Urinary bladder (tissue), 4 donors: Measurements from ENCODE around the gene UBE2H. TPM values are rescaled to one million over a fixed set of nuclear protein-coding genes. Genes with fewer than 3 reads are reported as not detected.
A peak's percentile ranks its signal among the peaks of the same experiment; 100 is the strongest.

ENCODE experiments used
- DNase-seq: peaks from one replicate; pipeline ENCODE4 v3.0.0-alpha.2; 2015; ENCODE audit errors: extremely low spot score
- H3K27ac ChIP-seq: one replicate; pipeline ENCODE4 v1.5.1; 2013; ENCODE audit warnings: low read depth, mild to moderate bottlenecking, moderate library complexity
- H3K36me3 ChIP-seq: one replicate; pipeline ENCODE4 v1.6.1; 2013; ENCODE audit warnings: mild to moderate bottlenecking, moderate library complexity; ENCODE audit not compliant: insufficient read depth
- H3K4me1 ChIP-seq: one replicate; pipeline ENCODE4 v1.6.1; 2013; ENCODE audit warnings: mild to moderate bottlenecking, moderate library complexity; ENCODE audit not compliant: insufficient read depth
- H3K4me3 ChIP-seq: one replicate; pipeline ENCODE4 v1.5.1; 2013; ENCODE audit warnings: low read depth, low read length
- WGBS: extraction: QIAGEN DNeasy Blood & Tissue Kit; methylation state at CpG from one replicate; pipeline ENCODE4 v1.1.7; 2013; 5-methylcytosine and 5-hydroxymethylcytosine counted together
- polyA plus RNA-seq: library from polyadenylated mRNA; stranded (reverse); fragments of 200-250 nt; gene quantifications from one replicate; pipeline ENCODE4 v1.2.3, GENCODE V29; 2013
- total RNA-seq: library from RNA; depleted of rRNA; stranded (reverse); fragments of >200 nt; gene quantifications from one replicate; pipeline ENCODE4 v1.2.3, GENCODE V29; 2014
- donor health status: healthy with polysubstance abuse.
- donor health status: healthy.

The UBE2H gene
- total and polyA plus RNA-seq, 2 donors: 43.0 to 86.3 TPM

DNA sequence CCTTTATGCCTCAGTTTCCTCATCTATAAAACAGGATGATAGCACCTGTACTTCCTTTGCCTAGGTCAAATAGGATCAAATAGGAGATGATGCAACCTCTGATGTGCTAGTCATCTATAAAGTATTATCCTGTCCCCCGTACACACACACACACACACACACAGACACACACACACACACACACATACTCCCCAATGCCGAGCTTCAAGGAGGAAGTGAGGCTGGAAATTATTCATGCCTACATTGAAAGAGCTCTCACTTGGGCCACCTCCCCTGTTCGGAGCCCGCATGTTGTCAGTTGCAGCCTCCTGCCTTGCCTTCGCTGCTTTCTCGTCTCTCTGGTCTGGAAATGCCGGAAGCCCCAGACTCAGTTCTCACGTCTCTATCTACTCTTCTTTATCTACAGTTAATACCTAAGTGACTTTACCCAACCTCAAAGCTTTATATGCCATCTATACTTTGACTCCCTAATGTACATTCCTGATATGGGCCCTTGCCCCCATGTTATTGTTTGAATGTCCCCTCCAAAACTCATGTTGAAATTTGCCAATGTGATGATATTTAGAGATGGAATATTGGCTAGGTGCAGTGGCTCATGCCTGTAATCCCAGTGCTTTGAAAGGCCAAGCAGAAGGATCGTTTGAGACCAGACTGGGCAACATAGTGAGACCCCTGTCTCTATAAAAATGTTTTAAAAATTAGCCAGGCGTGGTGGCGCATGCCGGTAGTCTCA, 6.9 kb upstream of the UBE2H start:
- Histone ChIP-seq H3K36me3 (no peaks in the 10 kb centered on the region), H3K4me3 (no peak overlapping the region), H3K4me1 (no peaks in the 10 kb centered on the region), H3K27ac (no peak overlapping the region)
- WGBS: 88% methylated on average over 12 of the region's 12 CpGs
- no peak for DNase-seq

GRCh38 chr7:129958643-129959470, 6.1 kb upstream of the UBE2H start:
- Histone ChIP-seq H3K4me1 (no peaks in the 10 kb centered on the region), H3K36me3 (no peaks in the 10 kb centered on the region), H3K27ac (peak overlapping the region; percentile 51), H3K4me3 (no peak overlapping the region)
- WGBS: 56% methylated on average over 9 of the region's 9 CpGs
- no peak for DNase-seq

- Histone ChIP-seq H3K27ac (no peak overlapping the region), H3K4me1 (no peaks in the 10 kb centered on the region), H3K4me3 (no peak overlapping the region), H3K36me3 (no peaks in the 10 kb centered on the region)
- 88% methylated on average over 8 of the region's 8 CpGs for WGBS
- no peak for DNase-seq
These were observed 3.3 kb upstream of the UBE2H start for GRCh38 chr7:129955993-129956543.

DNA sequence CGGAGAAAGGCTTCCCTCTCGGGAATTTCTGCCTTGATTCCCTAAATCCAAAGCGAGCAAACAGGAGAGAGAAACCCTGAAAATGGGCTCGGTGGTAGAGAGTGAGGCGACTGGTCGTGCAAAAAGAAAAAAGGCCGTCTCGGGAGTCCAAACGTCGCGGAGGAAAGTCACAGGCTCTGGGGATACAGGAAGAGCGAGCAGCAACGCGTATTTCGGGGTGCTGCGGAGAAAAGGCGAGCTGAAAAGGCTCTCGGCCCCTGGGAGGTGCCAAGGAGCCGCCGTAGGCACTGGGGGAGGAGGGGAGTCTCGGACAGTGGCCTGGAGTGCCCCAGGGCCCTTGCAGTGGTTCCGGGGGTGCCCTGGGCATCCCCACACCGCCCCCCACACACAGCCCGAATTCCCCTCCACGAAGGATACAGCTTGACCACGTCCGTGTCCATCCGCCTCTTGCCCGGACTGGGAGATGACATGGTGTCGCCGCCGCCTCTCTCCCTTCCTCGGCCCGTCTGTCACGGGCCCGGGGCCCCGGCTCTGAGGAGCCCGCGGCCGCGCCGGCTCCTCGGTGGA, 591 bp downstream of the UBE2H start:
- peak overlapping the region; percentile 96 for H3K4me3 ChIP-seq
- peak overlapping the region; percentile 99 for H3K27ac ChIP-seq
- no peaks in the 10 kb centered on the region for H3K36me3 ChIP-seq
- no peaks in the 10 kb centered on the region for H3K4me1 ChIP-seq
- under 1% methylated on average over 43 of the region's 43 CpGs for WGBS
- DNase-seq: no peak

DNA sequence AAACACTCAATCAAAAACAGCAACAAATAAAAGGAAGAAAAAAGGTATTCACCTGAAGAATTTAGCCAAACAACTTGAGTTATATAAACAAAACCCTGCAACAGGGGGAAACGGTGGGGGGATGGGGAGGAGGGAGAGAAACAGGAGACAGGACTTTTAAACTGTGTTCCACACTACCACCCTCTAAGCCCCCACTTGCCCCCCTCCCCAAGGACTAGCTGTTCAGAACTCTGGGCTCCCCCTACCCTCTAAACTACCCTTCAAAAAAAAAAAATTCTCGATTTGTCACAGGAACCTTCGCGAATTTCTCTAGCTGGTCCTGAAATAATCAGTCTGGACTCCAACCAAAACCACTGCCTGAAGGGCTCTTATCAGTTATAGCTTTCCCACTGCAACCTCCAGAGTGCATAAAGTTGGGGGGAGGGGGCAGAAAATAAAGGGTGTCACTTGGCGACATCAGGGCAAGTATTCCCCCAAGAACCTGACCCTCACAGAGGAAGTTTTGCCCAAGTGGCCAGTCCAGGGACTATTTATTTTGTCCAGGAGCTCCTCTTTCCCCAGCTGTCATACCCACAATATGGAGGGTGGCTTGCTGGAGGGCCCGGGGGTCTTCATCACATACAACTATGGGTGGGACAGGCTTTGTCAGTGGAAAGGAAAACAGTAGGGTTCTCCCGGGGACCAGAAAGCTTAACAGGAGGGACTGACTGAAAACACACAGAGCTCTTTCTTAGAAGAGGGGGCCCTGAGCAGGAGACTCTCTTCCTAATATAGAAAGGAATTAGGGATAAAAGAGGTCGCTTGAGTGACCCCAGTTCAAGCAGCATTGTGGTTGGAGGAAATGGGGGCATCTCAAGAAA, 1.3 kb downstream of the UBE2H start:
- no peak for DNase-seq
- Histone ChIP-seq H3K4me1 (no peaks in the 10 kb centered on the region), H3K36me3 (no peaks in the 10 kb centered on the region), H3K27ac (peak overlapping the region; percentile 99), H3K4me3 (peak overlapping the region; percentile 96)
- WGBS: 1% methylated on average over 8 of the region's 8 CpGs

DNA sequence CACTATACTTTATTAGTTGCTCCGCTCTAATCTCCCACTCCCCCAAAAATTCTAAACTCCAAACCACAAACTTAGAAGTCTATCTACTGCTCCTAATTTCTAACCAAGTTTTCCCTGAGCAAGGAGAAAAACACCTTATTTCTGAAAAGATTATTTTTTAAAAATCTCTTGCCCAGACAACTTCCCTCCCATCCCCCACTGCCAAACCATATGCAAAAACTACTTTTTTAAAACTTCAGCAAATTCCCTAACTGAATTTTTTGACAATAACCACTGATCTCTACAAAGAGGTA, 1.9 kb downstream of the UBE2H start:
- no peaks in the 10 kb centered on the region for H3K36me3 ChIP-seq
- no peak overlapping the region for H3K27ac ChIP-seq
- no peak for DNase-seq
- WGBS: 15% methylated on average over 1 of the region's 1 CpG
- peak overlapping the region; percentile 96 for H3K4me3 ChIP-seq
- no peaks in the 10 kb centered on the region for H3K4me1 ChIP-seq

- Histone ChIP-seq H3K4me1 (no peaks in the 10 kb centered on the region), H3K36me3 (no peaks in the 10 kb centered on the region), H3K4me3 (peak overlapping the region; percentile 96), H3K27ac (peak overlapping the region; percentile 88)
- WGBS: 9% methylated on average over 9 of the region's 9 CpGs
- no peak for DNase-seq
These were observed 2.4 kb downstream of the UBE2H start for GRCh38 chr7:129950191-129950932.

DNA sequence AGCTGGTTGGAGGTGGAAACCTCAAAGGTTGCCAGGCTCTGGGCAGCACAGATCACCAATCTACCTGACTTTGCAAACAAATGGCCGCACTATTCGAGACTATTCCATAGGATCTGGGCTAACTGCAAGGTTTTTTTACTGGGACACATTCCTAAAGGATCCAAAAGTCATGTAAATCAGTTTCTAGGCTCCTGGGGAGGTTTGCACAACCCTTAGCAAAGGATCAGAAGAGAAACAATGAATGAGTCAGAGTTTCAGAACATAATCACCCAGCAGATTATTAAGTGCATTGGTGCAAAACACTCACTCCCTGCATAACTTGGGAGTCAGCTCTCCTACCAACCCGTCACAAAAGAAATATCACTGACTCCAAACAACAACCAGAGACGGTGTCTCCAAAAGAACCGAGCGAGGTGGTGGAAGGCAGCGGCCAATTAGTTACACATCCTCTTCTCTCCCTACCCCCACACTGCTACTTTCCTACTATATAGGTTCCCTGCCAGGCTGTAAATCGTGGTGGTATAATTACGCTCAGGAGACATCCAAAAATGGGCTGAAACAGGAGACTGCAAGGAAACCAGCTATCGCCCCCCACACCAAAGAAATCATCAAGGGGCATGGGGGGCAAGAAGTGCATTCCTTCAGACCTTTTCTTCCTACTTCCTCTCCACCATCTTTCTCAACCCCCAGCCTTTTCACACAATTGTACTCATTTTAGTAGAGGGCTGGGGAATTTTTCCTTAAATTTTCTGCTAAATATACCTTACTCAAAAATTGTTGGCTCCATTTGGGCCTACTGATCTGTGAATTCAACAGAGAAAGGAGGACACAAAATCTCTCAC, 3.2 kb downstream of the UBE2H start:
- Histone ChIP-seq H3K4me1 (no peaks in the 10 kb centered on the region), H3K36me3 (no peaks in the 10 kb centered on the region), H3K27ac (peak overlapping the region; percentile 88), H3K4me3 (peak overlapping the region; percentile 96)
- 7% methylated on average over 10 of the region's 10 CpGs for WGBS
- DNase-seq: peak; percentile 37

GRCh38 chr7:129948877-129949291, 3.9 kb downstream of the UBE2H start:
- WGBS: 1% methylated on average over 10 of the region's 10 CpGs
- peak; percentile 91 for DNase-seq
- Histone ChIP-seq H3K36me3 (no peaks in the 10 kb centered on the region), H3K27ac (peak overlapping the region; percentile 62), H3K4me1 (no peaks in the 10 kb centered on the region), H3K4me3 (peak overlapping the region; percentile 96)

- 83% methylated on average over 5 of the region's 5 CpGs for WGBS
- Histone ChIP-seq H3K4me1 (no peaks in the 10 kb centered on the region), H3K27ac (peak overlapping the region; percentile 72), H3K36me3 (no peaks in the 10 kb centered on the region), H3K4me3 (no peak overlapping the region)
- no peak for DNase-seq
These were observed 4.4 kb downstream of the UBE2H start for GRCh38 chr7:129948338-129948737.

GRCh38 chr7:129947701-129948100, 5.1 kb downstream of the UBE2H start:
- no peak overlapping the region for H3K4me3 ChIP-seq
- WGBS: 70% methylated on average over 8 of the region's 8 CpGs
- no peak for DNase-seq
- no peak overlapping the region for H3K27ac ChIP-seq
- no peaks in the 10 kb centered on the region for H3K36me3 ChIP-seq
- no peaks in the 10 kb centered on the region for H3K4me1 ChIP-seq

GRCh38 chr7:129947049-129947448, 5.7 kb downstream of the UBE2H start:
- WGBS: 73% methylated on average over 3 of the region's 3 CpGs
- Histone ChIP-seq H3K36me3 (no peaks in the 10 kb centered on the region), H3K4me3 (no peak overlapping the region), H3K4me1 (no peaks in the 10 kb centered on the region), H3K27ac (no peak overlapping the region)
- no peak for DNase-seq
